HepG2 (cell line): Measurements from ENCODE around the gene PGS1. TPM values are rescaled to one million over a fixed set of nuclear protein-coding genes. Genes with fewer than 3 reads are reported as not detected.

ENCODE experiments used
- ATAC-seq: fragments of 200-7000 bp; cut with Tn5 transposase; 3 replicates; pipeline ENCODE4 v1.9.1; 2020; ENCODE audit warnings: mild to moderate bottlenecking, moderate library complexity
- BruUV-seq: library from RNA; stranded (reverse); fragments of 400-500 nt; replicated peaks from 2 replicates; lab custom pipeline; 2021; lab: Mats Ljungman, UMichigan
- CTCF ChIA-PET: fragments of 300-600 bp; formaldehyde crosslinking; extraction: SDS; loops from one replicate; lab custom pipeline; 2021; ENCODE audit warnings: low total read pairs, inconsistent platforms, low intra/inter-chr PET ratio; lab: Yijun Ruan, JAX
- POLR2A ChIA-PET: fragments of 350-600 bp; sonication (Branson Sonifier 250); formaldehyde crosslinking; loops from one replicate; lab custom pipeline; 2020; ENCODE audit warnings: antibody characterized with exemption, inconsistent platforms; lab: Yijun Ruan, JAX
- DNase-seq: peaks from one replicate; pipeline ENCODE4 v3.0.0-alpha.2; 2015; ENCODE audit warnings: low spot score
- FAIRE-seq: peaks from 3 replicates; lab custom pipeline; 2011; peaks lifted over from hg19 to GRCh38; lab: Jason Lieb, UNC
- H2AFZ ChIP-seq: one replicate; pipeline ENCODE4 v1.6.1; 2011; ENCODE audit warnings: low read length, inconsistent platforms
- H3K27ac ChIP-seq: fragments of 300-600 bp; 3 replicates; pipeline ENCODE4 v1.8.0; 2011; ENCODE audit warnings: mixed run types, mild to moderate bottlenecking, mixed read lengths, low read length, inconsistent platforms; ENCODE audit not compliant: insufficient read depth; ENCODE audit errors: extremely low read length
- H3K27me3 ChIP-seq, 2 experiments: fragments of 200-600 bp in 1 of 2; 2 replicates in 1 of 2; 3 replicates in 1 of 2; pipeline versions ENCODE4 v1.6.0 to v1.8.0; 2011; ENCODE audit warnings: low read length in 2 of 2, mild to moderate bottlenecking in 2 of 2, moderate library complexity in 2 of 2, inconsistent platforms in 1 of 2; ENCODE audit not compliant: insufficient read depth in 2 of 2, control insufficient read depth in 1 of 2
- H3K36me3 ChIP-seq, 2 experiments: fragments of 200-600 bp in 1 of 2; replicated peaks in 1 of 2; 2 replicates in 1 of 2; 3 replicates in 1 of 2; pipeline versions ENCODE4 v1.5.1 to v1.8.0; 2011; ENCODE audit warnings: low read length in 2 of 2, inconsistent platforms in 1 of 2; ENCODE audit not compliant: insufficient read depth in 2 of 2, control insufficient read depth in 1 of 2
- H3K4me1 ChIP-seq: 2 replicates; pipeline ENCODE4 v1.5.1; 2012; ENCODE audit warnings: low read length, inconsistent platforms; ENCODE audit not compliant: insufficient read depth
- H3K4me2 ChIP-seq: 2 replicates; pipeline ENCODE4 v1.6.0; 2011; ENCODE audit warnings: low read depth, low read length, inconsistent platforms
- H3K4me3 ChIP-seq, 3 experiments: fragments of 200-600 bp in 1 of 3; sonication (generic), shearing (Covaris generic) in 1 of 3; replicated peaks in 1 of 3; 2 replicates each; pipeline ENCODE4 v1.5.1; 2011 to 2016; ENCODE audit warnings: low read length in 3 of 3, inconsistent platforms in 2 of 3, low read depth in 2 of 3, mild to moderate bottlenecking in 2 of 3, control low read depth in 1 of 3, mixed read lengths in 1 of 3; ENCODE audit not compliant: insufficient read depth in 1 of 3
- H3K79me2 ChIP-seq: one replicate; pipeline ENCODE4 v1.6.1; 2011; ENCODE audit warnings: low read length, inconsistent platforms; ENCODE audit not compliant: insufficient read depth
- H3K9ac ChIP-seq: 2 replicates; pipeline ENCODE4 v1.6.0; 2011; ENCODE audit warnings: mild to moderate bottlenecking, low read depth, low read length, inconsistent platforms; ENCODE audit not compliant: insufficient read depth
- H3K9me3 ChIP-seq: 2 replicates; pipeline ENCODE4 v1.5.1; 2012; ENCODE audit warnings: mild to moderate bottlenecking, low read length
- H4K20me1 ChIP-seq: 2 replicates; pipeline ENCODE4 v1.6.0; 2011; ENCODE audit warnings: inconsistent platforms, mild to moderate bottlenecking, low read length, moderate library complexity; ENCODE audit not compliant: insufficient read depth
- AGO2 ChIP-seq: fragments of 200-400 bp; formaldehyde crosslinking; optimal IDR thresholded peaks from 2 replicates; pipeline ENCODE3; 2017; ENCODE audit warnings: mild to moderate bottlenecking, low read depth, low read length, moderate library complexity
- FOXC1 ChIP-seq: sonication (generic); formaldehyde crosslinking; IDR thresholded peaks from 2 replicates; pipeline ENCODE4 v1.8.0; 2022; ENCODE audit warnings: mild to moderate bottlenecking, missing genetic modification reagents, borderline replicate concordance
- GLMP ChIP-seq: sonication (generic); formaldehyde crosslinking; IDR thresholded peaks from 2 replicates; pipeline ENCODE4 v1.9.0; 2021; ENCODE audit warnings: missing genetic modification reagents, mild to moderate bottlenecking, borderline replicate concordance
- NPAS2 ChIP-seq: sonication (generic); formaldehyde crosslinking; IDR thresholded peaks from 2 replicates; pipeline ENCODE4 v1.8.0; 2022; ENCODE audit warnings: mild to moderate bottlenecking, missing genetic modification reagents, borderline replicate concordance
- SOX6 ChIP-seq, 2 experiments: fragments of 450-650 bp in 1 of 2; sonication (generic) in 1 of 2; formaldehyde crosslinking in 1 of 2; IDR thresholded peaks; 2 replicates each; pipeline versions ENCODE4 v1.4.0 to v1.6.1; 2017 to 2020; ENCODE audit warnings: antibody characterized with exemption in 1 of 2, mild to moderate bottlenecking in 1 of 2, missing genetic modification reagents in 1 of 2
- SPEN ChIP-seq: sonication (generic); formaldehyde crosslinking; IDR thresholded peaks from 2 replicates; pipeline ENCODE4 v1.5.1; 2020; ENCODE audit warnings: low read depth, mild to moderate bottlenecking, missing genetic modification reagents
- UBTF ChIP-seq: sonication (generic); formaldehyde crosslinking; IDR thresholded peaks from 2 replicates; pipeline ENCODE4 v1.4.0; 2020; ENCODE audit warnings: mild to moderate bottlenecking, missing genetic modification reagents
- ZBTB38 ChIP-seq: sonication (generic); formaldehyde crosslinking; IDR thresholded peaks from 2 replicates; pipeline ENCODE4 v1.5.1; 2020; ENCODE audit warnings: mild to moderate bottlenecking, missing genetic modification reagents
- ZFP36 ChIP-seq: fragments of 150-350 bp; IDR thresholded peaks from 2 replicates; pipeline ENCODE4 v1.6.1; 2018; ENCODE audit warnings: borderline replicate concordance, low read length, low read depth; ENCODE audit not compliant: partially characterized antibody
- ZNF263 ChIP-seq: sonication (generic); formaldehyde crosslinking; IDR thresholded peaks from 2 replicates; pipeline ENCODE4 v1.4.0; 2020; ENCODE audit warnings: missing genetic modification reagents
- ZNF607 ChIP-seq: sonication (generic); formaldehyde crosslinking; IDR thresholded peaks from 2 replicates; pipeline ENCODE4 v1.5.1; 2020; ENCODE audit warnings: missing genetic modification reagents, mild to moderate bottlenecking, borderline replicate concordance
- ZNF644 ChIP-seq: IDR thresholded peaks from 2 replicates; pipeline ENCODE4 v1.6.1; 2016; ENCODE audit warnings: low read depth
- ZNF670 ChIP-seq: sonication (generic); formaldehyde crosslinking; IDR thresholded peaks from 2 replicates; pipeline ENCODE4 v1.8.0; 2022; ENCODE audit warnings: mild to moderate bottlenecking, missing genetic modification reagents, borderline replicate concordance
- ZNF687 ChIP-seq: sonication (generic); formaldehyde crosslinking; IDR thresholded peaks from 2 replicates; pipeline ENCODE4 v1.5.1; 2020; ENCODE audit warnings: mild to moderate bottlenecking, missing genetic modification reagents, moderate library complexity
- ZNF713 ChIP-seq: sonication (generic); formaldehyde crosslinking; IDR thresholded peaks from 2 replicates; pipeline ENCODE4 v1.4.0; 2020; ENCODE audit warnings: mild to moderate bottlenecking, missing genetic modification reagents
- WGBS: methylation state at CpG from one replicate; pipeline ENCODE4 v1.1.6; 2017; ENCODE audit warnings: low lambda C conversion rate; 5-methylcytosine and 5-hydroxymethylcytosine counted together
- in situ Hi-C: cut with HindIII; loops from 2 replicates; pipeline ENCODE4 v1.10.0; 2017; ENCODE audit warnings: low pct_unique_long_range_greater_than_20kb; ENCODE audit not compliant: extremely low pct_ligation_motif_present
- intact Hi-C: fragments of 100-400 bp; cut with micrococcal nuclease; formaldehyde crosslinking; loops from one replicate; pipeline ENCODE4 v1.10.0; 2022; ENCODE audit not compliant: unreplicated experiment
- polyA plus RNA-seq, 8 experiments: library from polyadenylated mRNA; depleted of rRNA in 3 of 8; stranded (reverse) in 7 of 8; unstranded in 1 of 8; fragments of >200 nt; fragmentation: Illumina TruSeq in 4 of 8; extraction: Trizol in 4 of 8; gene quantifications; 2 replicates each; pipeline versions ENCODE4 v1.2.1 to v1.2.3, GENCODE V29; 2011 to 2016; ENCODE audit warnings: low read depth in 4 of 8, missing spikeins in 1 of 8, mixed read lengths in 1 of 8; ENCODE audit not compliant: insufficient read depth in 1 of 8
- total RNA-seq, 5 experiments: library from RNA; depleted of rRNA; stranded (reverse); fragments of >200 nt; fragmentation: Illumina TruSeq; extraction: Trizol; gene quantifications; 2 replicates each; pipeline ENCODE4 v1.2.3, GENCODE V29; 2016; ENCODE audit warnings: low read depth in 1 of 5

The PGS1 gene
- total and polyA plus RNA-seq, 2 of the 13 experiments (the other 11 are each of a cell fraction or from before 2014, with no cell fraction given), result 25.9 to 31.5 TPM

- ATAC-seq, result peak; percentile 6; the same call in 1 of the 3 replicates
- H3K27ac ChIP-seq, result peak overlapping the region; percentile 25
- peak overlapping the region; percentile 15; the same call in 1 of the 2 replicates for H3K4me2 ChIP-seq
- in situ Hi-C loops, result no loop called here
- intact Hi-C loops, result loop anchor here (1.0 kb wide), 1 partner anchor 22 kb away; no protein-coding TSS in a partner anchor
- whole genome bisulfite sequencing, result 86% methylated on average over 26 of the region's 28 CpGs
- no peaks in the 10 kb centered on the region for H3K79me2 ChIP-seq
- POLR2A ChIA-PET, result interaction anchor here (2.4 kb wide), 1 partner anchor 22 kb away, joined by 6 read pairs; no protein-coding TSS in a partner anchor
- H3K36me3 ChIP-seq, result peaks cover 49 to 88% of the 10 kb centered on the region in 2 experiments
- no peaks in the 10 kb centered on the region for H3K27me3 ChIP-seq
- H3K9me3 ChIP-seq, result no peaks in the 10 kb centered on the region
- H4K20me1 ChIP-seq, result peaks cover 12% of the 10 kb centered on the region; the same call in 1 of the 2 replicates
- DNase-seq, result no peak
- no peak for FAIRE-seq
- H3K4me1 ChIP-seq, result peaks cover 53% of the 10 kb centered on the region
- CTCF ChIA-PET, result no interaction called here
- H3K9ac ChIP-seq, result no peak overlapping the region
- H2AFZ ChIP-seq, result no peak overlapping the region
- H3K4me3 ChIP-seq, result no peak overlapping the region
- no TSS peak for BruUV-seq
- TF ChIP-seq ZNF607 (0 out of 2 replicates have a peak, but pooled peaks have one; percentile 23), SOX6 (IDR thresholded peaks at IDR 0.05) (no peak), SOX6 (CRISPR knock-in tag; IDR thresholded peaks at IDR 0.05) (no peak), AGO2 (peak; percentile 58), UBTF (CRISPR knock-in tag) (peak; percentile 3; the same call in 1 of the 2 replicates), ZNF644 (CRISPR knock-in tag) (no peak), ZNF687 (CRISPR knock-in tag) (peak; percentile 77; the same call in 1 of the 2 replicates), SPEN (CRISPR knock-in tag) (no peak), ZNF713 (0 out of 2 replicates have a peak, but pooled peaks have one; percentile 44), ZFP36 (no peak), ZNF670 (0 out of 2 replicates have a peak, but pooled peaks have one; percentile 11), ZNF263 (no peak), FOXC1 (CRISPR knock-in tag) (no peak), NPAS2 (CRISPR knock-in tag) (no peak), GLMP (no peak), ZBTB38 (CRISPR knock-in tag) (peak; percentile 94)
These were observed 20.7 kb downstream of the PGS1 start for GRCh38 chr17:78399028-78399692.
